ENCODE measurements around the gene ADARB2. TPM values are rescaled to one million over a fixed set of nuclear protein-coding genes. Genes with fewer than 3 reads are reported as not detected.
"Not testable (repeated sequence)": the region's sequence is repeated elsewhere in the genome, so short reads cannot be mapped to it uniquely, and the experiment has no call there.

ADARB2 gene
- total RNA-seq, 1 donor: 1.1 TPM

DNA sequence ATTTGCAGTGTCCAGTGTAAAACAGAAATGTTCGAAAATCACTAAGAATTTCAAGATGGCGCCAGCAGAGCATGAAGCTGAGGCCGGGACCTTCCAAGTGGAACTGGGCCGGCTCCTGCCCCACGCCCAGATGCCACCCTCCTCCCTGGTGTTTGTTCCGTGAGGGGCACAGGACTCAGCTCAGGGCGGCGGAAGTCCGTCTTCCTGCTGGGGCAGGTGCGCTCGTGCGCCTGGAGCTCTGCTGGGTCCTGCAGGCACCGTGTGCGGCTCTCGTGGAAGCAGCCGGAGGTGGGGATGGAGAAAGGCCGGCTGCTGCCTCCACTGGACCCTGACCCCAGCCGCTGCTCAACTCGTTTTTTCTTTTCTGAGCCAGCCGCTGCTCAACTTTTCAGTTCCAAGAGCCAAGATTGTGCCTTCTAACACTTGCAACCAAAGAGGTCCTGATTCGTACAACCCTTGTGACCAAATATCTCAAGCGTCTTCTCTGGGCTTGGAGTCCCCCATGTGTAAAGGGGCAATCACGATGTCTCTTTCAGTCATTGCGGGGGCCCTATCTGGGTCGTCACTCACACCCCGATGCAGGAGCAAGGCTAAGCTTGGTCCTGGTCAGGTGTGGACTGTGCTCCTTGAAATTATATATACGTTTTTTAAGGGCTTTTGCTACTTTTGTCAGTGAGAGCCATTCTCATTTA is 334.4 kb downstream of the ADARB2 start:
- DNase-seq (ENCODE audit: low read depth in 2 of 3, low spot score in 2 of 3): no peak

- no peak for DNase-seq (ENCODE audit: low read depth in 2 of 3, low spot score in 2 of 3)
Measured at GRCh38 chr10:1402016-1402770, 335.1 kb downstream of the ADARB2 start.

DNA sequence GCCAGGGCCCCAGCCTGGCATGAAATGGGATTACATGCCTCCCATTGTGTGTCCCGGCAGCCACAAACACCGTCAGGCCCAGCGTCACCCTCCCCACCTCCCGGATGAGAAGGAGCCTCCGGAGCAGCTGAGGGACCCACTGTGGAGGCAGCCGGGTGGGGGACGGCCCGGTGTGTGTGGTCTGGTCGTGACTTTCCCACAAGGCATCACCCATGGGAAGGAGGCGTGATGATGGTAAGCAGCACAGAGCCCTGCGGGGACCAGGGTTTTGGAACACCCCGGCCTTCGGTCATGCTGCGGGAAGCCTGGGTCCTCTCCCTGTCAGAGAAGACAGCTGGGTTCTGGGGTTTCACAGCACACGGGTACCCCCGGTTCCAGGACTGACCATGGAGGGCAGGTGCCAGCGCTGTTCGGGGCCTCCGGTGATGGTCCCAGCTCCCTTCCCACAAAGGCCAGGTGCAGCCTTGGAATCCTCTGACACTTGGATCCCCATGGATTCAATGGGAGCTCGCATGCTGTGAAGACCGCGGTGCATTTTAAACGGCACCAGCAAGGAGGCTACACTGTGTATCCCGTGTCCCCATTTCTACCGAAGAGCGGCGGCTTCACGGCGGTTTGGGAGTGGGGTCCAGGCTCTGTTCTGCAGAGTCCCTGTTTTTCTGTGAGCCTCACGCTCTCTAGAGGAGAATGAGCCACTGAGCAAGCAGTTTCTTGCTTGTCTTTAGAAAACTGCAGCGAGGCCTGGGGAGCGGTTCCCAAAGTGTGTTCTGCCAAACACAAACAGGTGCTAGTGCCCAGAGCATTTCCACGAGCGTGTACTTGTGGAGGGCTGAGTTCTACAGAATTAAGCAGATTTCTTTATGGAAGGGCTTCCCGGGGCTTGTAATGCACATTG is 336.0 kb downstream of the ADARB2 start:
- DNase-seq (ENCODE audit: low read depth in 2 of 3, low spot score in 2 of 3): no peak

- DNase-seq (ENCODE audit: low read depth in 2 of 3, low spot score in 2 of 3): no peak
Measured at GRCh38 chr10:1400101-1401070, 336.9 kb downstream of the ADARB2 start.

DNA sequence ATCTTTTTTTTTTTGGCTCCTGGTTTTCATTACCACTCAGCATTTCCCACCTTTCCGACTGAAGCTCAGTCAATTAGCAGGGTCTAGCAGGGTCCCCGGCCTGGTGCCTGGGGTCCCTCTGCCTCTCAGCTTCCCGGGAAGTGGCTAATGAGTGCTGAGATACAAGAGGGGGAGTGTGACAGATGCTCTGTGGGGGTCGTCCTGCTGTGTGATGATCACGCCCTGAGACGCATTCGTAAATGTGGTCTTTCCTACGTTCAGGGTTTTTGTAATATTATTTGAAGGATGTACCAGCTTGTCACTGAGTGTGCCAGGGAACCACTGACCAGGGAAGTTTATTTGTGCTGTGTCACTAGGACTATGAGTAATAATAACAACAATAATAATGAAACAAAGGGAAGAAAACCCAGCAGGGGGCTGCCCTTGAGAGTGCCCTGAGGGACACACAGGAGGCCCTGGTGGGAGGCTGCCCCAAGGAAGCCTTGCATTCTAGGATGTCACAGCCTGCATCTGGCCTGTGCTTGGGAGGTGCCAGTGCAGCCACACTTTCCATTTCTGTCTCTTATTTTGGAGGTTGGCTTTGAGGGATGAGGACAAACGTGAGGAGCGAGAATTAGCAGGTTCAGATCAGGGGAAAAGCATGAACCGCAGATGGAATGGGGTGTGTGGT is 337.8 kb downstream of the ADARB2 start:
- no peak for DNase-seq (ENCODE audit: low read depth in 2 of 3, low spot score in 2 of 3)

GRCh38 chr10:1398626-1399410 is 338.5 kb downstream of the ADARB2 start:
- no peak for DNase-seq (ENCODE audit: low read depth in 2 of 3, low spot score in 2 of 3)

- not testable (repeated sequence) for DNase-seq (ENCODE audit: low read depth in 2 of 3, low spot score in 2 of 3)
Measured at GRCh38 chr10:1398116-1398515, 339.2 kb downstream of the ADARB2 start.

- no peak for DNase-seq (ENCODE audit: low read depth in 2 of 3, low spot score in 2 of 3)
Measured at GRCh38 chr10:1396297-1396635, 341.1 kb downstream of the ADARB2 start.

DNA sequence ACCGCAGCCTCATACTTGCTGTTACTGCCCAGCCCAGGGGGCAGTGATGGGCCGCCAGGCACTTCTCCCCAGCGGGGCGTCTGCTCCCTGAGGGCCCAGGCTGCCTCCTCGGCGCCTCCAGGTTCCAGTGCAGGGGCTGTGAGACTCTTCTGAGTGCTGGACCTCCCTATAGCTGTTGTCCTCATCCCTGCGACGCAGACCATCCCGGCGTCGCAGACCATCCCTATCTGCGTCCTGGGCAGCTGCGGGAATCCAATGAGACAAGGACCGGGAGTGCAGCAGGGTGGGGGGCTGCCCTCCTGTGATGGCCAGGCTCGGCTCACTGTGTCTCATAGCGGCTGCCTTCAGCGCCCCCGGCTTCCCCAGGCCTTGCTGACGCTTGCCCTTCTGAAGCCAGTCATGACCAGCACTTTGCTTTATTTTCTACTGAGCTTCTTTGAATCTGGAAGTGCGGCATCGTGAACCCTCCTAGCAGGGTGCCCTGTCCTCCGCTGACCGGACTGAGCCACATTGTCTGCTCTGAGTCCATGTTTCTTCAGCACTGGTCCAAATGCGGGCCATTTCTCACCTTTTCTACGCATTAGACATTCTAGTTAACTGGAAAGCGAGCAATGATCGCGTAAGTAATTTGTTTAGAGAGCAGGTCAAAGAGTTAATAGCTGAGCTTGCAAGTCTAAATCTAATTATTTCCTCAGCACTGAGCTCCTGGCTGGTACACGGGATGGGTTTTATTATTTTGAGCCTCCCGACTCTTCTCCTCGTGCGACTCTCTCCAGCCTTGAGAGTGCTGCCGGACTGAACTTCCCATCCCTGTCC is 341.6 kb downstream of the ADARB2 start:
- DNase-seq (ENCODE audit: low read depth in 2 of 3, low spot score in 2 of 3): no peak

GRCh38 chr10:1395025-1395480 is 342.3 kb downstream of the ADARB2 start:
- no peak for DNase-seq (ENCODE audit: low read depth in 2 of 3, low spot score in 2 of 3)

GRCh38 chr10:1394155-1394912 is 343.0 kb downstream of the ADARB2 start:
- DNase-seq (ENCODE audit: low read depth in 2 of 3, low spot score in 2 of 3): no peak

DNA sequence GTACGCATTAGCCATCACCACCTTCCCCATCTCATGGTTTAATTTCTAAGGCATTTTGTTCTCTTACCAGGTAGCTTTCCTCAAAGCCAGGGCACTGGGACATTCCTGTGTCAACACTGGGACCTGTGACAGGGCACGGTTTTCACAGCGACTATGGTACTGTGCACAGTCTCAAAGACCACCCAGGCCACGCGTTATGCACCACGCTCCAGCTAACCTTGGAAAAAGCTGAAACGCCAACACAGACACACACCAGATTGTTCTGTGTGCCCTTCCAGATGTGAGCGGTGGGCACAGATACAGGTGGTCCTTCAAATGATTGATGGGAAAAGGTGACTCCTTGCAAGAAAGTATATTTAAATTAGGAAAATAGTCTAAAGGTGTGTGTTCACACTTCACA is 343.8 kb downstream of the ADARB2 start:
- DNase-seq (ENCODE audit: low read depth in 2 of 3, low spot score in 2 of 3): no peak

GRCh38 chr10:1392127-1392526 is 345.2 kb downstream of the ADARB2 start:
- DNase-seq (ENCODE audit: low read depth in 2 of 3, low spot score in 2 of 3): no peak

DNA sequence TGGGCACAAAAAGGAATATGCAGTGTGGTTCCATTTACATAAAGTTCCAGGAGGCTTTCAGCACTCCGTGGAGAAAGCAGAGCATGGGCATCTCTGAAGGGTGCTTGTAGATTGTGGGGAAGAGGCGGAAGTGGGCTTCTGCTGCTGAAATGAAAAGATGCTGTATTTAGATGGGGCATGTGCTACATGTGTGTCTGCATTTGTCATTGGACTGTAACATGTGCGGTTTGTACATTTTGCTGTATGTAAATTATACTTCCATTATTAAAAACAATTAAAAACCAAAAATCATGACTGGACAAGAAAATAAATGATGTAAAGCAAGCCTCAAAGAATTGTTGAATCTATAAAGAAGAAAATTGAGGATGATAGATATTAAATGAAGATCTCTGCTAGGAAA is 347.1 kb downstream of the ADARB2 start:
- DNase-seq (ENCODE audit: low read depth in 2 of 3, low spot score in 2 of 3): no peak

DNA sequence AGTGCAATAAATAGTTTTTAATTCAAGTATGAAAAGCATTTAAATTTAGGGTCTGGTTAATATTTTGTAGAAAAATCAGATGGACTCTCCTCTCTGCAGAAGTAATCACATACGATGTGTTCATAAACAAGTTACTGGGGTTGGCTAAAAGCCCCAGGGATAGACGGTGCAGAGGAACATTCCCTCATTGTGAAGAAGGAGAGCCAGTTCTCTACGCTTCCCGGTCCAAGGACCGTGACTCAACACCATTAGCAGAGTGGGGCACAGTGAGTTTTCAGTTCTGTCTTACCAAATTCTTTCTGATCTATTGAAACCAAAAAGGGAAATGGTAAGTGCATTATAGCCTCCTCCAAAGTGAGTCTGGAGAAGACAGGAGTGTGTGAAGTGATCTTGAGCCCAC is 353.3 kb downstream of the ADARB2 start:
- no peak for DNase-seq (ENCODE audit: low read depth in 2 of 3, low spot score in 2 of 3)

DNA sequence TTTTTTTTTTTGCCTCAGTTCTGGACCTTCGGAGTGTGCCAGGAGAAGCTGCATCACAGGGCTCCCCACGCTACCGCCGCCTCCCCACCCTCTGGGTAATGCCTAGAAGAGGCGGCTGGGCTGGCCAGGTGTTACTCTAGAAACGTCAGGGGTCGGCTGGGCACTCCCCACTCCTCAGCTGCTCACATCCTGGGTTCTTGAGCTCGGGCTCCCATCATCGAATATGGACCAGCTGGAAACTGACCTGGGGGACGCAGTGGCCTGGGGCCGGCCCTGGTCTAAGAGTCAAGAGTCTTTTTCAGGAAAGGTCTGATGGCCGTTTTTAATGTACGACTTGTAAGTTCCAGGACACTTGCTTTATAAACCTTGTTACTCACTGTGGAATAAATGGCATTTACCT is 354.6 kb downstream of the ADARB2 start:
- no peak for DNase-seq (ENCODE audit: low read depth in 2 of 3, low spot score in 2 of 3)

DNA sequence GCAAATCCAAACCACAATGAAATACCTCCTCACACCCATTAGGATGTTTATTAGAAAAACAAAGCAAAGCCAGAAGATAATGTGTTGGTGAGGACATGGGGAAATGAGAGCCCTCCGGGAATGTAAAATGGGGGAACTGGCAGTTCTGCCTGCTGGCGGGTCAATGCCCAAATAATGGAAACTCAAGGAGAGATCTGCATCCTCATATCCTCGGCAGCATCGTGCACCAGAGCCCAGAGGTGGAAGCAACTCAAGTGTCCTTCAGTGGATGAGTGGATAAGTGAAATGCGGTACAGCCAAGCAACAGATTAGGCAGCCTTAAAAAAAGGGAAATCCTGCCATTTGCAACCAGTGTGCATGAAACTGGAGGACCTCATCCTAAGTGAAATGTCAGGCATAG is 356.0 kb downstream of the ADARB2 start:
- no peak for DNase-seq (ENCODE audit: low read depth in 2 of 3, low spot score in 2 of 3)

Data from hematopoietic multipotent progenitor cell (in vitro differentiated cells).